GM23248 (cell line): ENCODE results near the gene TMEM204. TPM values are rescaled to one million over a fixed set of nuclear protein-coding genes. Genes with fewer than 3 reads are reported as not detected.

Source experiments
- DNase-seq: peaks from one replicate; pipeline ENCODE4 v3.0.0-alpha.2; 2015
- H2AFZ ChIP-seq: fragments of 200-600 bp; sonication (generic); 2 replicates; pipeline ENCODE4 v1.6.1; 2016; ENCODE audit warnings: antibody characterized with exemption
- H3F3A ChIP-seq: fragments of 200-600 bp; sonication (generic); 2 replicates; pipeline ENCODE4 v1.6.1; 2016; ENCODE audit warnings: mild to moderate bottlenecking, antibody characterized with exemption, mixed run types; ENCODE audit not compliant: insufficient read depth
- H3K27ac ChIP-seq: fragments of 200-600 bp; sonication (generic); 2 replicates; pipeline ENCODE4 v1.5.1; 2016; ENCODE audit warnings: mild to moderate bottlenecking
- H3K27me3 ChIP-seq: fragments of 200-600 bp; sonication (generic); replicated peaks from 2 replicates; pipeline ENCODE4 v1.6.1; 2016; ENCODE audit warnings: mild to moderate bottlenecking; ENCODE audit not compliant: insufficient read depth
- H3K36me3 ChIP-seq: fragments of 200-600 bp; sonication (generic); 2 replicates; pipeline ENCODE4 v1.6.1; 2016; ENCODE audit warnings: low read depth, mild to moderate bottlenecking
- H3K4me1 ChIP-seq: fragments of 200-600 bp; sonication (generic); 2 replicates; pipeline ENCODE4 v1.6.1; 2016; ENCODE audit warnings: mild to moderate bottlenecking; ENCODE audit not compliant: insufficient read depth
- H3K4me2 ChIP-seq: fragments of 200-600 bp; sonication (generic); one replicate; pipeline ENCODE4 v1.6.1; 2016; ENCODE audit warnings: mild to moderate bottlenecking; ENCODE audit not compliant: unreplicated experiment
- H3K4me3 ChIP-seq: fragments of 200-600 bp; sonication (generic); 2 replicates; pipeline ENCODE4 v1.5.1; 2016; ENCODE audit warnings: mild to moderate bottlenecking
- H3K79me2 ChIP-seq: fragments of 200-600 bp; sonication (generic); 2 replicates; pipeline ENCODE4 v1.6.1; 2016; ENCODE audit warnings: mild to moderate bottlenecking; ENCODE audit not compliant: insufficient read depth
- H3K9ac ChIP-seq: fragments of 200-600 bp; sonication (generic); 2 replicates; pipeline ENCODE4 v1.6.1; 2016; ENCODE audit warnings: mild to moderate bottlenecking
- H3K9me2 ChIP-seq: fragments of 200-600 bp; sonication (generic); 2 replicates; pipeline ENCODE4 v1.6.1; 2016; ENCODE audit warnings: mixed run types, mild to moderate bottlenecking, moderate library complexity; ENCODE audit not compliant: insufficient read depth
- H3K9me3 ChIP-seq: fragments of 200-600 bp; sonication (generic); one replicate; pipeline ENCODE4 v1.6.1; 2017; ENCODE audit warnings: low read depth
- H4K20me1 ChIP-seq: fragments of 200-600 bp; sonication (generic); 2 replicates; pipeline ENCODE4 v1.6.0; 2016; ENCODE audit not compliant: insufficient read depth
- EZH2 ChIP-seq: fragments of 200-600 bp; sonication (generic); IDR thresholded peaks from 2 replicates; pipeline ENCODE4 v1.6.1; 2018; ENCODE audit warnings: antibody characterized with exemption, mild to moderate bottlenecking; ENCODE audit not compliant: insufficient read depth, poor library complexity, severe bottlenecking
- EZH2phosphoT487 ChIP-seq: fragments of 200-600 bp; sonication (generic); IDR thresholded peaks from 2 replicates; pipeline ENCODE4 v1.6.1; 2018; ENCODE audit warnings: antibody characterized with exemption, moderate library complexity, mild to moderate bottlenecking, low read depth; ENCODE audit not compliant: insufficient read depth
- WGBS, 2 experiments: methylation state at CpG; one replicate each; pipeline ENCODE4 v1.1.6; 2015 to 2017; ENCODE audit warnings: low lambda C conversion rate in 2 of 2, low coverage in 1 of 2; ENCODE audit errors: missing lambda C conversion rate in 2 of 2; 5-methylcytosine and 5-hydroxymethylcytosine counted together
- in situ Hi-C: fragments of 300-500 bp; cut with MboI; formaldehyde crosslinking; loops from 2 replicates; pipeline ENCODE4 v1.15.0; 2020
- polyA plus RNA-seq: library from polyadenylated mRNA; unstranded; fragments of >200 nt; fragmentation: Nextera tagmentation; extraction: Ambion mirVana; gene quantifications from 2 replicates; pipeline ENCODE4 v1.2.1, GENCODE V29; 2016
- total RNA-seq: library from RNA; depleted of rRNA; stranded (reverse); fragments of >200 nt; shearing (Covaris generic); gene quantifications from 2 replicates; pipeline ENCODE4 v1.2.3, GENCODE V29; 2014

The TMEM204 gene
- total and polyA plus RNA-seq, 2 experiments from 2014 or later, result 26.0 to 40.0 TPM

DNA sequence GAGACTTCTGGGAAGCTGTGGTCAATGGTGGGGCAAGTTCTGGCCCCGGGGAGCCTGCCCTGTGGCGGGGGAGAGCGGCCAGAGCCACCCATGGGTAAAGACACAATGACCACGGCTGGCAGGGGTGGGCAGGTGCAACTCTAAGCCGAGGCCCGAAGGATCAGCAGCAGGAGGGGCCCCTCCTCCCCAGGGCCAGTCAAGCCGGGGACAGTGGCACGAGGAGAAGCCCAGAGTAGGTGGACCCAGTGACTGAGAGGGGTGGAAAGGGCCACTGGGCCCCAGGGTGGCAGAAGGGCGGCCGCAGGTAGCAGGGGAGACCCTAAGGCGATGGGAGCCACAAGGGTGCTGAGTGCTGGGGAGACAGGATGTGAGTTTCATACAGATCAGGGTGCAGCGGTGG, 17.7 kb downstream of the TMEM204 start:
- Histone ChIP-seq H3K79me2 (peaks cover 46% of the 10 kb centered on the region), H3K9me2 (no peaks in the 10 kb centered on the region), H3K4me2 (no peak overlapping the region), H3K4me1 (no peaks in the 10 kb centered on the region), H3K4me3 (no peak overlapping the region), H3K36me3 (peaks cover 14% of the 10 kb centered on the region; the same call in 1 of the 2 replicates), H3K27me3 (no peaks in the 10 kb centered on the region), H3F3A (peaks cover 10% of the 10 kb centered on the region; the same call in 1 of the 2 replicates), H3K27ac (no peak overlapping the region), H3K9ac (no peak overlapping the region), H3K9me3 (no peaks in the 10 kb centered on the region), H2AFZ (no peak overlapping the region), H4K20me1 (no peaks in the 10 kb centered on the region; the same call in 1 of the 2 replicates)
- in situ Hi-C loops, result no loop called here
- no peak for TF ChIP-seq EZH2
- no peak for TF ChIP-seq EZH2phosphoT487
- no peak for DNase-seq
- 97 to 99% methylated on average over 10 to 12 of the region's 12 CpGs for WGBS, 2 experiments

DNA sequence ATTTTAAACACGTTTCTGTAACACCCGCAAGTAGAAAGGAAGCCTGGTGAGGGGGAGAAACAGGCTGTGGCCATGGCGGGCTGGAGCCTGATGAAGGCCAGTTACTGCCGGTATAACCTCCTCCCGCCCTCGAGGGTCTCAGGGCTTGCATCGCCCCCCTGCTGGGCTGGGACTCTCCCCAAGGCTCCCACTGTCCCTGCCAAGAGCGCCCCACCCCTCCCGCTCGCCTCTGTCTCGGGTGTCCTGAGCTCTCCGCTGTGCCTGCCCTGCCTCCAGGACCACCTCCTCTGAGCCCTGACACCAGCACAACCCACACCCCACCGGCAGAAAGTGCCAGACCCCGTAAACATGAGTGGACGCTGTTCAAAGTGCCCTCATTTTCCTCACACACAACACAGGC, 18.7 kb downstream of the TMEM204 start:
- Histone ChIP-seq H3F3A (peaks cover 10% of the 10 kb centered on the region; the same call in 1 of the 2 replicates), H3K79me2 (peaks cover 36% of the 10 kb centered on the region), H2AFZ (no peak overlapping the region), H3K4me1 (no peaks in the 10 kb centered on the region), H3K27ac (no peak overlapping the region), H4K20me1 (no peaks in the 10 kb centered on the region; the same call in 1 of the 2 replicates), H3K4me2 (no peak overlapping the region), H3K9me3 (no peaks in the 10 kb centered on the region), H3K4me3 (no peak overlapping the region), H3K9me2 (no peaks in the 10 kb centered on the region), H3K9ac (no peak overlapping the region), H3K36me3 (peaks cover 14% of the 10 kb centered on the region; the same call in 1 of the 2 replicates), H3K27me3 (no peaks in the 10 kb centered on the region)
- no peak for TF ChIP-seq EZH2phosphoT487
- no peak for TF ChIP-seq EZH2
- in situ Hi-C loops, result no loop called here
- 94 to 96% methylated on average over 15 of the region's 15 CpGs for WGBS, 2 experiments
- no peak for DNase-seq

DNA sequence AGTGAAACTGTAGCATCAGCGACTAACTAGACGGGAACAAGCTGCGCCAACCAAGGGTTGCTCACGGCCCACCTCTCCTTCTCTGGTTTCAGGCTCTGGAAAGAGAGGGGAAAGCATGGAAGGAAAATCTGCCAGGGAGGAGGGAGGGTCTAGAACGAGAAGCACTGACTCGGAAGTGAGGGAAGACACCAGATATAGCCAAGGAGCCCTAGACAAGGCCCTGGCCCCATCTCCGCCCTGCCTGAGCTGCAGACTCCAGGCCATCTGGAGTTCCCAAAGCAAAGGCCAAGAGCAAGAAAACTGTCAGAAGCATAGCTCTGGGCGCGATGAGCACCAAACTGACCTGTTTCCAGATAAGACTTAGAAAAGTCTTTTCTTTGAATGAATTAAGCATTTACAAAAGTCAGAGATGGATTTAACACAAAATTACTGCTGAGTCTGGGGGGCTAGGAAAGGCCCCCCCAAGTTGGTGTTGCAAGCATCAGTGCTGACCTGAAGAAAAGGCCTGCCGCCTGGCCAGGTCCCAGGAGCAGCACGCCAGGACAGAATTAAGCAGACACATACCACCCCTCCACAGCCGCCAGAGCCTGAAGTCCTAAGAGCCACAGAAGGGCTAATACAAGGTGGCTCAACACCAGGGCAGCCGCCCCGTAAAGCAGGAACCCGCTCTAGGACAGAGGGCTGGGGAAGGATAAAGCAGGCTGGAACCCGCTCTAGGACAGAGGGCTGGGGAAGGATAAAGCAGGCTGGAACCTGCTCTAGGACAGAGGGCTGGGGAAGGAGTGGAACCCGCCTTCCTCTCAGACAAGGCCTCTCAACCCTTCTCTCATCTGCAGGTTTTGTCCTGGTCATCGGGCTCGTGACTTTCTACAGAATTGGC, 20.7 kb downstream of the TMEM204 start:
- Histone ChIP-seq H3K79me2 (peaks cover 16% of the 10 kb centered on the region), H3K27me3 (no peaks in the 10 kb centered on the region), H3K4me3 (no peak overlapping the region), H3K9ac (no peak overlapping the region), H2AFZ (no peak overlapping the region), H3K36me3 (peaks cover 15% of the 10 kb centered on the region; the same call in 1 of the 2 replicates), H3K9me2 (no peaks in the 10 kb centered on the region), H3K4me2 (no peak overlapping the region), H3K27ac (no peak overlapping the region), H3K9me3 (no peaks in the 10 kb centered on the region), H4K20me1 (no peaks in the 10 kb centered on the region; the same call in 1 of the 2 replicates), H3F3A (peaks cover 10% of the 10 kb centered on the region; the same call in 1 of the 2 replicates), H3K4me1 (no peaks in the 10 kb centered on the region)
- in situ Hi-C loops, result no loop called here
- TF ChIP-seq EZH2 (no peak), EZH2phosphoT487 (no peak)
- no peak for DNase-seq
- 72 to 74% methylated on average over 19 of the region's 19 CpGs for WGBS, 2 experiments

- DNase-seq, result no peak
- H3K9me2 ChIP-seq, result no peaks in the 10 kb centered on the region
- in situ Hi-C loops, result no loop called here
- H3K4me3 ChIP-seq, result no peak overlapping the region
- H2AFZ ChIP-seq, result no peak overlapping the region
- H3K4me1 ChIP-seq, result no peaks in the 10 kb centered on the region
- H4K20me1 ChIP-seq, result no peaks in the 10 kb centered on the region; the same call in 1 of the 2 replicates
- H3K9me3 ChIP-seq, result no peaks in the 10 kb centered on the region
- H3K9ac ChIP-seq, result no peak overlapping the region
- H3K4me2 ChIP-seq, result no peak overlapping the region
- H3K27ac ChIP-seq, result no peak overlapping the region
- H3K27me3 ChIP-seq, result no peaks in the 10 kb centered on the region
- peaks cover 22% of the 10 kb centered on the region; the same call in 1 of the 2 replicates for H3K36me3 ChIP-seq
- TF ChIP-seq EZH2phosphoT487 (no peak), EZH2 (no peak)
- peaks cover 8% of the 10 kb centered on the region; the same call in 1 of the 2 replicates for H3K79me2 ChIP-seq
- peaks cover 10% of the 10 kb centered on the region; the same call in 1 of the 2 replicates for H3F3A ChIP-seq
- WGBS, 2 experiments, result 94% methylated on average over 34 of the region's 34 CpGs
Measured at GRCh38 chr16:1554826-1555445, 21.5 kb downstream of the TMEM204 start.
